NK-92 (cell line): ENCODE data around the gene CHD1.

Experiments
- DNase-seq: peaks from one replicate; lab custom pipeline; 2025; ENCODE audit not compliant: unreplicated experiment; lab: John Stamatoyannopoulos, UW

Gene CHD1

DNA sequence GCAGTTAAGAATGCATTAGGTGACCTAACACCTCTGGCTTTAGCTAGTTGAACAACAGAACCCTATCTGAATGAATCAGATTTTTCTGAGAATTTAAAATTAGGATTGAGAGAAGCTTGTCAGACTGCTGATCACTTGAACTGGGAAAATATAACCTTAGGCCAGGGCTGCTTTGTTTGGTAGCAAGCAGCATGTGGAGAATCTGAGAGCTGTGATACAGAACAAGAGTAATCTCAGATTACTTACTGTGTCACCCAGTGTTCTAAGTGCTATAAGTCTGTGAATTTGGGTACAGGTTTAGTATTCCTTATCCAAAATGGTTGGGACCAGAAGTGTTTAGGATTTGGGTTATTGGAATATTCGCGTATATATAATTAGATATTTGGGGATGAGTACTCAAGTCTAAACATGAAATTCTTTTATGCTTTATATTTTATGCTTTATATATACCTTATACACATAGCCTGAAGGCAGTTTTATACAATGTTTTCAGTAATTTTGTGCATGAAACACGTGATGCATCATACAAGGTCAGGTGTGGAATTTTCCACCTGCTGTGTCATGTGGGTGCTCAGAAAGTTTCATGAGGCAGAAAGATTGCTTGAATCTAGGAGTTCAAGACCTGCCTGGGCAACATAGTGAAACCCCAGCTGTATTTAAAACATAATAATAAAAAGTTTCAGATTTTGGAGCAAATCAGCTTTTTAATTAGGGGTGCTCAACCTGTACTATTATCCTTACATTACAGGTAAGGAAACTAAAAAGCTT, 8.3 kb upstream of the CHD1 start:
- no peak for DNase-seq

DNA sequence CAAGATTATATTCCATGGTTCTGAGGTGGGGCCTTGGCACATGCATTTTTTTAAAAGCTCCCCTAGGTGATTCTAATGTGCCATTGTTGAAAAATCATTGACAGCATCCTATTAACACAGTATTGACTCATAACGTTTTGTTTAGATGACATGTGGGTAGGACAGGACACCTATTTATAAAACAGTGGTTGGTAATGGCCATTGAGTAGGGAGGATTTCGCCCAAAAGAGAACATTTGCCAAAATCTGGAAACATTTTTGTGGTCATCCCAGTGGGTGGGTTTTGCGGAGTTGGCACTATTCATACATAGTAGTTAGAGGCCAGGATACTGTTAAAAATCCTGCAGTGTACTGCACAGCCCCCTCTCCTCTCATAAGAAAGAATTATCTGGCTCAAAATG, 6.4 kb upstream of the CHD1 start:
- no peak for DNase-seq

DNA sequence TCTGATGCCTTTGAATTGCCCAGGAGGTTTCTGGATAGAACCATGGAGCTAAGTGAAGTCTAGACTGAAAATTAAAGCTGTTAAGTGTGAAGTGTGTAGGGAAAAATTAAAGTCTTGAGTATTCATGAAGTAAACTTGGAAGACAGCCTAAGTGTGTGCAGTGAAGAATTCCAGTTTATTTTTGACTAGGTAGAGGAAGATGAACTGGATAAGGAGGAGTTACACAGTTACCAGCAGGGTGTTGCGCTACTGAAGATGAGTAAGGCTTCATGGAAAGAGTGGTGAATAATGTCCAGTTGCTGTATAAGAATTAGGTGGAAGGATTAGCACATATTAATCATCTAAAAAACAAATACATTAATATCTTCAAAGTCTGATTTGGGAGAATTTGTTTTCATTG, 5.7 kb upstream of the CHD1 start:
- no peak for DNase-seq

DNA sequence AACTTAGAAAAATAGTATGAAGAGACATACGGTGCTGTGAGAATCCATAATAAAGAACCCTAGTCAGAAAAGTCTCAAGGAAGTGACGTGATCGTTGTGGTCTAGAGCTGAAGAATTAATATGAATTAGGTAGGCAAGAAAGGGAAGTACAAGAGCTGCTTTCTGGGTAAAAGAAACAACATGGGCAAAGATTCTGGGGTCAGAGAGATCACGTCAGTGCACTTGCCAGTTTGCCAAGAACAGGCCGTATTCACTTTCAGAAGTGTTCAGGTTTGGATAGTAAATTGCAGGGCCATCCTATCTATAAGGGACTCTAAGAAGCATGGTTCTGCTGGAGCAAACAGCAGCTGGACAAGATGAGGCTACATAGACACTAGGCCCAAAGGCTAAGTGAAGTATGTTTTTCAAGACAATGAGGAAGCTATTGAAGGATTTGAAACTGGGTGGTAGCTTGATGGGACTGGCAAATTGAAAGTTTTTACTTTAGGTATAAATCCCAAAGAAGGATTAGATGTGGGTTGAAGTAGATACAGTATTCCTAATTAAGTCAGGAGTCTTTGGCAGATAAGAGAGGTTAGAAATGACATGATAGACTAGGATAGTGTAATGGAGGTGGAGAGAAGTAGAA, 4.8 kb upstream of the CHD1 start:
- DNase-seq: no peak

DNA sequence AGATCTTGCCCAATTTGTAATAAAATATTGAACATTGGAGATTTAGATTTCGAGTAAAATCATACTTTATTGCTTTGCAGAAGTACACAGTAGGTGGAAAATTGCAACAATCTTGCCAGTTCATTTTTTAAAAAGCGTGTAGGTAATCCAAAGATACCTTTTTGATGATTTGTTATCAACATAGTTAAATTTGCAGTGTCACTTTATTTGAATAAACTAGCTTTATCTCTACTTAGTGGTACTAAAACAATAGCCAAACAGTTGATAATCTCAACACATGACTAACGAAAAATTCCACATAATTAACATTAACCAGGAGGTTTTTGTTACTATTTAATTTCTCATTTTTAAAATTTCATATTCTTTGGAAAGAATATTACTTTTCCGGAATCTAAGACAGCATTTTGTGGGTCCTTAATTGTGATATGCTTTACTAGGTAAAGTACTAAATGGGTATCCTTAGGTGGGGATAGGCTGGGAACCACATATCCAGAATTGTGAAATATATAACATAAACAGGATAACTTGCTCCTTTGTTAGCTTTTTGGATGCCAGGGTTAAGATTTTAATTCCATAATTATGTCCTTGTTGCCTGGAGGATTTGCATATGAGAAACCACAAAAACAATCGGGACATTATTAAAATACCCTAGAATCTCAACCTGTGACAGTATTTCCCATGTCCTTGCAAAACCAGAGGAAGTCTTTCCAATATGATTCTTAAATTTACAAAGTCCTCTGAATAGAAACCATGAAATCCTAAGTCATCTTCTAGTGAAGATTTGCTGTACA, 2.4 kb upstream of the CHD1 start:
- DNase-seq: no peak

DNA sequence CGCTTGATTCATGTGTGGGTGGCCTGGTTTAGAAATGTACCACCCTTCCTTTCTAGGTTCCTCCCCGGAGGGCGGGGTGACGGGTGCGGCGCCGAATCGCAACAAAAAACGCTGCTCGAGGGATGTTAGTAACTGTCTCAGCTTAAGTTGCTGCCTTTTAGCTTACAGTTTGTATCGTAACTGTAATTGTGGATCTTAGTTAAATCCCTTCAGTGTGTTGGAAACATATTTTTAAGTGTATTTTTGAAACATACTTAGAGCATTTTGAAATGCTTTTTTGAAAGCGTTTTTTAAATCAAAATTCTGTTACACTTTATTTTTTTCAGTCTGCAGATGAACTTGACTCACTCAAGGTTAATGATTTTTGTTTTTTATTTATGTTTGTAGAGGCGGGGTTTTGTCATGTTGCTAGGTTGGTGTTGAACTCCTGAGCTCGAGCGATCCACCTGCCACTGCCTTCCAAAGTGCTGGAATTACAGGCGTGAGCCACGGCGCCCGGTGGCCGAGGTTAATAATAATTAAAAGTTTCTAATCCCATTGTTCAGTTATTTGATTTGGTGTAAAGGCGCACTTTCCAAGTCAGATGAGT, 997 bp upstream of the CHD1 start:
- no peak for DNase-seq

DNA sequence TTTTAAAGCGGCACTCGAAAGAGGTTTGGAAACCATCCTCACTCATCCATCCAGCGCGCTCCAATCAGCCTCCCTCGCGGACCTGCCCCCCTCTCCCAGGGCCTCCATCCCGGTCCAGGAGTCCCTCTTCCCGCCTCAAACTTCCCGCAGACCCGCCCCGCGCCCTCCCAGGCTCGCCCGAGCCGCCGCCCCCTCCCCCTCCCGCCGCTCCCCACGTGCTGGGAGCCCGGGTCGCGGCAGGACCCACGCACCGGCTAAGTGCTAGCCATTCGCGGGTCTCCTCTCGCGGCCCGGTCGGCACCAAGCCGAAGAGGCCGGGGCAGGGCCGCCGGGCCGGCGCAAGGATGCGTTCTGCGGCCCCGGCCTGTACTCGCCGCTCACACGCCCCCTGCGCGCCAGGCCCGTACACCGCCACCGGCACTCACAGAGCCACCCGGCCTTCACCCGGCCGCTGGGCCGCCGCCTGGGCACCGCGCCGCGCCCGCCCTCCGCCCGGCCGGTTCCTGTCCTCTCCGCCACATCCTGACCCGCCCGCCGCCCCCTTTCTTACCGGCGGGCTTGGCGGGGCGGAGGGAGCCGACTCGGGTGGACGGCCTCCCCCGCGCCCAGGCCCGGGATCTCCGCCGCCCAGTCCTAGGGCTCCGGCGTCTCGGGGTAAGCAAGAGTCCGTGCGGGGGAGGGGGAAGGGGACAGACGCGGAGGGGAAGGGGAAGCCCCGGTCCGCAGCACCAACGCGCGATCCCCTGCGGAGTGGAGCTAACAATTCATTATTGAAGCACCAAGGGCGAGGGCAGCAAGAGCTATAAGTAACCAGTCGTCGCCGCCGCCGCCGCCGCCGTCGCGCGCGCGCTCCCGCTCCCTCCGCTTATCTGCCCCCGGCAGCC, 576 bp downstream of the CHD1 start:
- no peak for DNase-seq

DNA sequence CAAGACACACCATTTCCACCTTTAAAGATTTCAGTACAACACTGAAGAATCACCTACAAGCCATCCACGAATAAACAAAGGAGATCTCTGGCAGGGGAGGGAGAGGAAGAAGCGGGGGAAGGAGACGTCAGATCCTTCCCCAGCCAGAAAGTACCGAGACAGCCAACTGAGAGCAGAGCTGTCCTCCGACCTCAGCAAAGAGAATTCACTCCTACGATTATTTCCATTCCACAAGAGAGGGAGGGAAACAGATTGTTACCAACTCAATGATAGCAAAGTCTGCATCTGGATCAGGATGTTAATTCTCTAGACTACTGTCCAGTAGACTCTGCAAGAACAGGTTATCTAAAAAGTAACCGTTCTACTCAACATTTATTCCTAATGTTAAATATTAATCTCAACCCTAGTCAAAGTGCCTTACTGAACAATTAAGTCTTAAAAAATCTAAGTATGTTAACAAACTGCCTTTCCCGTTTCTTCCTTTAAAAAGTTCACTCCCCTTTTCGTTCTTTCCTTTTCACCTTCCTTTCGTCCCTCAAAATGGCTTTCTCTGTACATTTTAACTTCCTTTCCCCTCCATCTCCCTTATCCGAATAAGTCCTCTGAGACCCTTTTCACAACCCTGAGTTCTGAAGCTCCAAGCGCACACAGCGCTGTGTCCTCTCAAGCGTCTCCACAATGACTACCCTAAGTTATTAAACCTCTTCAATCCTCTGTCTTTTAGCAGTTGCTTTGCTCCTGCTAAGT, 1.4 kb downstream of the CHD1 start:
- no peak for DNase-seq

DNA sequence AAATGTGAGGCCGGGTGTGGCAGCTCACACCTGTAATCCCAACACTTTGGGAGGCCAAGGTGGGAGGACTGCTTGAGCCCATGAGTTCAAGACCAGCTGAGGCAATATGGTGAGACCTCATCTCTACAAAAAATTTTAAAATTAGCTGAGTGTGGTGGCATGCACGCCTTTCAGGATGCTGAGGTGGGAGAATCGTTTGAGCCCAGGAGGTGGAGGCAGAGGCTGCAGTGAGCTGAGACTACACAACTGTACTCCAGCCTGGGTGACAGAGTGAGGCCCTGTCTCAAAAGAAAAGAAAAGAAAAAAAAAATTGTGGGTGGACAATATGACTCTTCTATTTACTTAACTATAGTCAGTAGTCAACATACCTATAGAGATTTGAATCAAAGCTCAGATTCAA, 4.8 kb downstream of the CHD1 start:
- DNase-seq: no peak

DNA sequence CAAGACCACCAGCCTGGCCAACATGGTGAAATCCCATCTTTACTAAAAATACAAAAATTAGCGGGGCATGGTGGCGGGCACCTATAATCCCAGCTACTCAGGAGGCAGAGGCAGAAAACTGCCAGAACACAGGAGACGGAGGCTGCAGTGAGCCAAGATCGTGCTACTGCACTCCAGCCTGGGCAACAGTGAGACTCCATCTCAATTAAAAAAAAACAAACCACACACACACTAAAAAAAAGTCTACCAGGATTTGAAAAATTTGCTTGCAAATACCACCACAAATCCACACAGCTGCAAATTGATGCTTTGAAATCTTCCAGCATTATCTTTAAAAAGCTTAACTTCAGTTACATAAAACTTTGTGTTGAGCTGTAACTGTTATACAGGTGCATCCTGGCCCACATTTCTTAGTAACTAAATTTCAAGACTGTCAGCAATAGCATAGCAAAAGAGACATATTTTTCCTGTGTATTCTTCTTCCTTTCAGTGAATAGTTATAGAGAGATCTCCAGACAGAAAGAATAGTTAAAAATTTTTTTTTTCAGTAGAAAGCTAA, 6.8 kb downstream of the CHD1 start:
- DNase-seq: no peak

DNA sequence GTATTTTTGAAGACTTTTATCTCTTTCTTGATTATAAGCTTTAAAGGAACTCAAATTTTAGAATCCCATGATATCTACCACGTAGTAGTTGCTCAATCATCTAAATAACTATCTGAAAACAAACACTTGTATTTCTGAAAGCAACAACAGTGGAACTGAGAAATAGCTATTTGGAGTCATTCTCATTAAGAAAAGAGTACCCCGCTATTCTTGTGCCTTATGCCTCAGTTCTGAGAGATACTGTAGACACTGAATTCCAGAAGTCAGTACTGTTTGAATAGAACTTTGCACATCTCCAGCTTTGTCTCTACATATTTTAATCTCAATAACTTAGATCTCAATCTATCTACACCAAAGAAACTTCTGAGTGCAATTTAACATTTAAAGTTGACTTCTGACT, 11.4 kb downstream of the CHD1 start:
- DNase-seq: no peak

DNA sequence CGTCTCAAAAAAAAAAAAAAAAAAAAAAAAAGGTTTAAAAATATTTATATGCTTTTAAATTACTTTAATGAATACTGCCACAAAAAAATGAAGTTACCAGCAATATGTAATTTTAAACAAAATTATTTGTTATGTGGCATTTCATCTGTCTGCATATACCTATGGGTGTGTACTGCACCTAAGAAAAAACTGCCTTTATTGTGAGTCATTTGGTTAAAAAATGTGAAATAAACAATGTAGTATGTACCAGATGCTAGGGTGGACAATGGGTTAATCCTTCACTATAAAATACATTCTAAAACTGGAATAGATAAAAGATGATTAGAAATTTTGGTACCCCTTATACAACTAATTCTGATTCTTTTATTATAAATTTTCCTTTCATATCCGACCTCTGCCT, 12.3 kb downstream of the CHD1 start:
- DNase-seq: no peak

DNA sequence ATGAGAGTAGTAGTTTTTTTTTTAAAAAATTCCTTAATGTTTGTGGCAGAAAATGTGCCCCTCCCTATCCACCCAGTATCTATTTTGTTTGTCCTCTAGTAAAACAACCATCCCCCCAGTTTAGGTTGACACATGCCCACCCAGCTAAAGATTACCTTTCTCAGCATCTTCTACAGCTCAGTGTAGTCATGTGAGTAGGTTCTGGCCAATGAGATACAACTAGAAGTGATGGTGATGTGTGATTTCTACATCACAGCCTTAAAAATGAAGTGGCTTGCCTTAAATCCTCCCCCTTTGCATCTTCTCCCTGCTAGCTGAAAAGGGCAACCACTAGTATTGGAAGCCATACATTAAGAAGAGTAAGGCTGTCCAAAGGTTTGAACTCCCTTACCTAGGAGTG, 14.9 kb downstream of the CHD1 start:
- no peak for DNase-seq

DNA sequence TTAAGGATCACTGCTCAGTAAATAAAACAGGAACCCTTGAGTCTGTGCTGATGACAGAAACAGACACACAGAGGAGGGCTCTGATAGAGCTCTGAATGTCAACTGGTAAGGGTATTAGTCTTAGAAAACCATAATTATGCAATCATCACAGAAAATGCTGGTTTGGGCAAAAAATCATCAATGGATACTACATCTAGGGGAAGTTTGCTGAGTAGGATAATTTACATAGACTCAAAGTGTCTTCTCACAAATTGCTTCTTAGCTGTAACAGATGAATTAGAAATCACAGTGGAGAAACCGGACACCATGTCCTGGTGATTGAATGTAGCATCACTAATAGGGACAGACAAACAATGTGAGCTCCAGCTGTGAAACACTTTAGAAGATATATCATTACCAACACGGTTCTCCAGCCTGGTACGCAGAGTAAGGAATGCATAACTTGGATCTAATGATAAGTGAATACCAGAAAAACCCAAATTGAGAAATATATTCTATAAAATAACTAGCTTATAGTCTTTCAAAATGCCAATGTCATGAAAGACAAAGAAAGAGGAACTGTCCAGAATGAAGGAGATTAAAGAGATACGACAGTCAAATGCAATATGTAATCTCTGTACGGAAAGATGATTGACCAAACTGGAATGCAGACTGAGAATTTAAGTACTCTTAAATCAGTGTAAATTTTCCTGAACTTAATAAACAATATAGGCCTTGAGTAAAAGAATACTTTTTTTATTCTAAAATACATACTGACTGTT, 17.3 kb downstream of the CHD1 start:
- DNase-seq: no peak

DNA sequence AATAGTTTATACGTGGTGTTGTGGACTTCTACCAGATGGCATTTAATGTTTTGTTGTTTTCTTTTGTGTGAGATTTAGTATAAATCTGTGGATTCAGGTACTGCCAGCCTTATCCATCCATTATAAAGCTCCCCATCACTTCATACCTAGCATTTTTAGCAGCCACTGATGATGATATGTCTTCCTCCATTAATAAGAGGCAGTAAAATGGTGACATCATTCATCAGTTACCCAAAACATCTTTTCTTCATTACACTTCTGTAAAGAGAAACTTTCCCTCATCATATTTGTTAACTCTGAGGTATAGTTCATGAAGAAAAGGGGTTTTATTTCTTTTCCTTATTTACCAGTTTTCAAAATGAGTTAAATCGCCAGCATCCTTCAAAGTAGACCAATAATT, 19.4 kb downstream of the CHD1 start:
- no peak for DNase-seq

DNA sequence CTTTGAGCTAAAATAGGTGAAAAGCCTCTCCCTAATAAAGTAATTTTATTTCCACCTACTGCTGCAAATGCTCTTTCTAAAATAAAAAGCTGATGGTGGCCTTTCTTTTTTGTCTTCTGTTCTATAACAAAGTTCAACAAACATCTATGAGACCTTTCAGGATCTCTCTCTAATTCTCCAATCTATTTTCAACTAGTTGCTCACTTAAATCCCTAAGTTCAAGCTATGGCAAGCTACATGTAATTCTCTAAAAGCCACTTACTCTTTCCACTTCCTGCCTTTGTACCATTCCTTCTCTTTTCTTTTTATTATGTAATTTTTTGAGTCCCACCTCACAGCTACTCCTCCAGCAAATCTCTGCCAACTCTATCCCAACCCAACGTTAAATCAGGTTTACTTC, 20.9 kb downstream of the CHD1 start:
- DNase-seq: no peak

DNA sequence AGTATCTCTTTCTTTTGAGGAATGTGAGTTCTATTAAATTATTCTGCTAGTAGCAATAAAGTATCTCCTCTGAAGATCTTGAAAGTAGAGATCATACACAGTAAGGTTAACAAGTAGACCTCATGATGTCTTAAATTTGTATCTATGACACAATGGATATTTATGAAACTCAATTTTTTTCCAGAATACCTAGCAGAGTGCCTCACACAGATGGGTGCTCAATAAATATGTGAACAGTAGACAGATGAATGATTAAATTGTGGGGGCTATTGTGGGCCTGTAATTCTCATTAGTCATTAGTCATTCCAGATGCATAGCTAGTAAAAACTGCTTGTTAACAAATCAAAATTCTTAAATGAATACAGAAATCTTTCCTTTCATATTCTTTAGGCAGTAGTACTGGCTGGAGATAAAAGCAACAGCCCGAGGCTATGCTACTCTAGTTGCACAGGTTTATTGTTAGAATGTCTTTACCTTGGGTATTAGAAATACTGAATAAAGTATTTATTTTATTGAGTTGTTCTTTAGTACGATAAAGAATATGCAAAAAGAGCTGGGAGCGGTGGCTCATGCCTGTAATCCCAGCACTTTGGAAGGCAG, 22.0 kb downstream of the CHD1 start:
- DNase-seq: no peak

DNA sequence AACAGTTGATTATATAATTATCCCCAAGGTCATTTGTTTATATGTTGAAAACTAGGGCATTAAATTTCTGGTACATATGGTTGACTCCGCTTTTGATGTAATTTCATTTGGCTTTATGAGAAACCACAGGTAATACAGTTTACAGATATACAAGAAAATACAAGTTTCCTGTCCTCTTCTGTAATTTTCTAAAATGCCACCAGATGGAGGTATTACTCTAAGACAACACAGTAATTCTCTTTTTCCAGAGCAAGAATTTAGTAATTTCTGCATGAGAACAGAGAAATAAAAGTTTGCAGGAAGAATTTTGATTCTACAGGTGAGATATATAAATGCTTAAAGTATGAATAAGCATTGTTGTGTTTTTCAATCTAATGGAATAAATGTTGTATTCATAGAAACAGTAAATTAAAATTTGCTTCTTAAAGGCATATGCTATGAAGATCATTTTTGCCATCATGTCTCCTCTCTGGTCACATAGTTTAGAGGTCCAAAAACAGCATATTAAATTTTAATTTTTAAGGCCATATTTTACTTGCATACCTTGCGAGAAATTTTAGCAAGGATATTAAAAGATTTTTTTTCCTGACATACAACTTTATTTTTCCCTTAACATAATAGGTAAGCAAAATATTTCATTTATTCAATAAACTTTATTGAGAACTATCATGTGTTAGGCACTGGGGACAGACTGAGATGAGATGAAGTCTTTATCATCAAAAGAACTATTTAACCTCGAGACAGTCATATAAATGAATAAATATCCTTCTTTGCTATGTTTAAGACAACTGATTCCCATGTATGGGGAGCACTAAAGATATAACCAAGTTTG, 22.7 kb downstream of the CHD1 start:
- no peak for DNase-seq
